Endothelial cell of umbilical vein (primary cell): Measurements from ENCODE around the gene CLDN15. TPM values are rescaled to one million over a fixed set of nuclear protein-coding genes. Genes with fewer than 3 reads are reported as not detected.
A peak's percentile ranks its signal among the peaks of the same experiment; 100 is the strongest.

Experiments used
- BruUV-seq: library from RNA; stranded (reverse); fragments of 400-500 nt; replicated peaks from 2 replicates; lab custom pipeline; 2021; lab: Mats Ljungman, UMichigan
- CTCF ChIA-PET: fragments of 300-600, 350-600 bp; sonication (Branson Sonifier 250); formaldehyde crosslinking; loops from one replicate; lab custom pipeline; 2021; ENCODE audit warnings: antibody characterized with exemption, inconsistent platforms; lab: Charles Lee
- POLR2A ChIA-PET: fragments of 300-600, 350-600 bp; sonication (Branson Sonifier 250); formaldehyde crosslinking; loops from one replicate; lab custom pipeline; 2021; ENCODE audit warnings: antibody characterized with exemption, inconsistent platforms; lab: Charles Lee
- DNase-seq: peaks from one replicate; pipeline ENCODE4 v3.0.0-alpha.2; 2011; ENCODE audit warnings: low read depth, low spot score
- FAIRE-seq: peaks from 2 replicates; lab custom pipeline; 2011; peaks lifted over from hg19 to GRCh38; lab: Jason Lieb, UNC
- H2AFZ ChIP-seq: 2 replicates; pipeline ENCODE4 v1.6.0; 2012; ENCODE audit warnings: low read depth, low read length, control low read depth, inconsistent platforms
- H3K27ac ChIP-seq: 2 replicates; pipeline ENCODE4 v1.5.1; 2011; ENCODE audit warnings: low read depth, mild to moderate bottlenecking, control low read depth, low read length, moderate library complexity; ENCODE audit not compliant: insufficient read depth
- H3K27me3 ChIP-seq, 2 experiments: 2 replicates each; pipeline versions ENCODE4 v1.6.0 to v1.6.1; 2011; ENCODE audit warnings: low read length in 2 of 2, mixed read lengths in 1 of 2; ENCODE audit not compliant: control insufficient read depth in 2 of 2, insufficient read depth in 2 of 2
- H3K36me3 ChIP-seq, 2 experiments: 2 replicates in 1 of 2; 3 replicates in 1 of 2; pipeline ENCODE4 v1.5.1; 2011; ENCODE audit warnings: low read length in 2 of 2, mild to moderate bottlenecking in 1 of 2, moderate library complexity in 1 of 2; ENCODE audit not compliant: control insufficient read depth in 2 of 2, insufficient read depth in 2 of 2; ENCODE audit errors: extremely low read depth in 1 of 2
- H3K4me1 ChIP-seq: 3 replicates; pipeline ENCODE4 v1.5.1; 2011; ENCODE audit warnings: mild to moderate bottlenecking, low read length; ENCODE audit not compliant: control insufficient read depth, insufficient read depth; ENCODE audit errors: extremely low read depth
- H3K4me2 ChIP-seq: 2 replicates; pipeline ENCODE4 v1.6.1; 2011; ENCODE audit warnings: low read length, control low read depth, mixed read lengths; ENCODE audit not compliant: insufficient read depth
- H3K4me3 ChIP-seq, 3 experiments: fragments of 200-600 bp in 1 of 3; sonication (generic), shearing (Covaris generic) in 1 of 3; replicated peaks in 1 of 3; 2 replicates each; pipeline ENCODE4 v1.5.1; 2011 to 2016; ENCODE audit warnings: control low read depth in 3 of 3, low read length in 3 of 3, mild to moderate bottlenecking in 2 of 3, inconsistent platforms in 1 of 3, low read depth in 1 of 3, moderate library complexity in 1 of 3; ENCODE audit not compliant: insufficient read depth in 1 of 3
- H3K79me2 ChIP-seq: 2 replicates; pipeline ENCODE4 v1.6.0; 2012; ENCODE audit warnings: low read length, inconsistent platforms; ENCODE audit not compliant: control insufficient read depth, insufficient read depth
- H3K9ac ChIP-seq: replicated peaks from 2 replicates; pipeline ENCODE3; 2011; ENCODE audit warnings: low read length, control low read depth; ENCODE audit not compliant: insufficient read depth; ENCODE audit errors: extremely low read depth
- H3K9me1 ChIP-seq: replicated peaks from 3 replicates; pipeline ENCODE4 v1.6.0; 2011; ENCODE audit warnings: mild to moderate bottlenecking, low read length; ENCODE audit not compliant: control insufficient read depth, insufficient read depth; ENCODE audit errors: extremely low read depth
- H3K9me3 ChIP-seq: replicated peaks from 2 replicates; pipeline ENCODE4 v1.5.1; 2012; ENCODE audit warnings: low read length, inconsistent platforms; ENCODE audit not compliant: control insufficient read depth, insufficient read depth
- H4K20me1 ChIP-seq: replicated peaks from 2 replicates; pipeline ENCODE3; 2011; ENCODE audit warnings: mild to moderate bottlenecking, low read length; ENCODE audit not compliant: control insufficient read depth, insufficient read depth; ENCODE audit errors: extremely low read depth
- CTCF ChIP-seq, 2 donors: IDR thresholded peaks; 1 replicate in 1 of 2; 2 replicates in 1 of 2; pipeline ENCODE4 v1.5.1; 2011; ENCODE audit warnings: low read length in 2 of 2, mild to moderate bottlenecking in 2 of 2, moderate library complexity in 2 of 2, control low read depth in 1 of 2, inconsistent platforms in 1 of 2, low read depth in 1 of 2; ENCODE audit not compliant: insufficient read depth in 1 of 2; ENCODE audit errors: extremely low read depth in 1 of 2
- EZH2 ChIP-seq: IDR thresholded peaks from 2 replicates; pipeline ENCODE4 v1.6.1; 2012; ENCODE audit warnings: borderline replicate concordance, low read depth, mild to moderate bottlenecking, moderate library complexity, low read length, inconsistent platforms; ENCODE audit not compliant: severe bottlenecking
- FOS ChIP-seq: IDR thresholded peaks from 2 replicates; pipeline ENCODE4 v1.6.1; 2011; ENCODE audit warnings: mild to moderate bottlenecking, low read length, moderate library complexity, borderline replicate concordance; ENCODE audit not compliant: insufficient read depth
- GATA2 ChIP-seq: IDR thresholded peaks from 2 replicates; pipeline ENCODE4 v1.7.0; 2011; ENCODE audit warnings: low read depth, mild to moderate bottlenecking, moderate library complexity, mixed read lengths, low read length; ENCODE audit not compliant: insufficient read length, insufficient read depth
- JUN ChIP-seq: IDR thresholded peaks from 2 replicates; pipeline ENCODE4 v1.6.1; 2011; ENCODE audit warnings: borderline replicate concordance, low read depth; ENCODE audit not compliant: insufficient read length, insufficient read depth
- MYC ChIP-seq: IDR thresholded peaks from one replicate; pipeline ENCODE4 v1.6.1; 2011; ENCODE audit warnings: mild to moderate bottlenecking, low read depth, low read length
- POLR2A ChIP-seq: IDR thresholded peaks from 2 replicates; pipeline ENCODE4 v1.6.1; 2012; ENCODE audit warnings: low read depth, mild to moderate bottlenecking, control low read depth, low read length
- POLR2AphosphoS5 ChIP-seq: IDR thresholded peaks from 2 replicates; pipeline ENCODE4 v1.6.1; 2012; ENCODE audit warnings: low read depth, mild to moderate bottlenecking, control low read depth, low read length, moderate library complexity; ENCODE audit not compliant: insufficient read depth
- dilution Hi-C: fragments of 300-500 bp; cut with MboI; formaldehyde crosslinking; loops from one replicate; pipeline ENCODE4 v1.15.0; 2019; ENCODE audit warnings: low sequenced_read_pairs; ENCODE audit not compliant: extremely low pct_ligation_motif_present
- intact Hi-C: fragments of 100-400 bp; cut with micrococcal nuclease; formaldehyde crosslinking; loops from one replicate; pipeline ENCODE4 v1.10.0; 2022
- polyA plus RNA-seq, 4 experiments: library from polyadenylated mRNA; depleted of rRNA in 3 of 4; stranded (reverse) in 3 of 4; unstranded in 1 of 4; fragments of >200 nt; gene quantifications; 2 replicates each; pipeline versions ENCODE4 v1.2.1 to v1.2.3, GENCODE V29; 2011 to 2012; ENCODE audit warnings: missing spikeins in 1 of 4
- total RNA-seq: library from RNA; stranded (reverse); gene quantifications from 2 replicates; pipeline ENCODE4 v1.2.3, GENCODE V29; 2021

The CLDN15 gene
- total and polyA plus RNA-seq, 2 donors (not counting 3 experiments of a cell fraction or from before 2014, with no cell fraction given), result 11.3 to 17.7 TPM

GRCh38 chr7:101216001-101216859 lies 21.4 kb downstream of the CLDN15 start:
- Histone ChIP-seq H3K4me3 (peak overlapping the region; percentile 75 to 84 (median 78)), H3K9ac (peak overlapping the region; percentile 43), H3K9me3 (no peaks in the 10 kb centered on the region), H2AFZ (peak overlapping the region; percentile 33), H3K79me2 (peaks cover 45% of the 10 kb centered on the region), H3K36me3 (peaks cover 8 to 24% of the 10 kb centered on the region in 2 experiments), H3K4me1 (peaks cover 13% of the 10 kb centered on the region), H4K20me1 (no peaks in the 10 kb centered on the region), H3K4me2 (peak overlapping the region; percentile 93), H3K27me3 (no peaks in the 10 kb centered on the region), H3K27ac (no peak overlapping the region), H3K9me1 (no peaks in the 10 kb centered on the region)
- BruUV-seq, result no TSS peak
- no peak for DNase-seq
- no peak for TF ChIP-seq GATA2
- TF ChIP-seq POLR2A, result no peak
- TF ChIP-seq POLR2AphosphoS5, result no peak
- TF ChIP-seq CTCF (IDR thresholded peaks at IDR 0.05; ENCODE audit: extremely low read depth in 1 of 2, insufficient read depth in 1 of 2, low read depth in 1 of 2, low read length in 2 of 2), result no peak
- TF ChIP-seq JUN, result no peak
- TF ChIP-seq FOS, result no peak
- TF ChIP-seq EZH2, result no peak
- TF ChIP-seq MYC, result no peak
- dilution Hi-C loops (no loop called here), intact Hi-C loops (no loop called here)
- FAIRE-seq, result peak; percentile 66
- ChIA-PET POLR2A (interaction anchor here (0.6 kb wide), 1 partner anchor 9 kb away, joined by 4 read pairs; no protein-coding TSS in a partner anchor), CTCF (interaction anchor here (0.7 to 4.5 kb wide), 10 partner anchors 8 to 105 kb away, joined by 3 to 112 read pairs (median 10); partner anchors contain the start of genes CLDN15, FIS1 and IFT22)
